NCI-H345 (cell line): ENCODE data around the gene GRIN3A.
"Not testable (repeated sequence)": the region's sequence is repeated elsewhere in the genome, so short reads cannot be mapped to it uniquely, and the experiment has no call there.

Experiments used
- DNase-seq: peaks from one replicate; lab custom pipeline; 2025; lab: John Stamatoyannopoulos, UW

The GRIN3A gene

GRCh38 chr9:101578378-101578777 lies 160.1 kb downstream of the GRIN3A start:
- no peak for DNase-seq

GRCh38 chr9:101574731-101575333 lies 163.6 kb downstream of the GRIN3A start:
- no peak for DNase-seq

- no peak for DNase-seq
Measured at GRCh38 chr9:101572316-101572715, 166.1 kb downstream of the GRIN3A start.

- no peak for DNase-seq
Measured at GRCh38 chr9:101571114-101571513, 167.3 kb downstream of the GRIN3A start.

GRCh38 chr9:101569741-101570501 lies 168.5 kb downstream of the GRIN3A start:
- no peak for DNase-seq

GRCh38 chr9:101567725-101568350 lies 170.6 kb downstream of the GRIN3A start:
- no peak for DNase-seq

GRCh38 chr9:101566904-101567724 lies 171.3 kb downstream of the GRIN3A start:
- no peak for DNase-seq

- DNase-seq = no peak
Measured at GRCh38 chr9:101564252-101564651, 174.2 kb downstream of the GRIN3A start.

- DNase-seq = no peak
Measured at GRCh38 chr9:101562966-101563365, 175.5 kb downstream of the GRIN3A start.

GRCh38 chr9:101561740-101562139 lies 176.7 kb downstream of the GRIN3A start:
- DNase-seq = no peak

- not testable (repeated sequence) for DNase-seq
Measured at GRCh38 chr9:101549472-101550098, 188.9 kb downstream of the GRIN3A start.

GRCh38 chr9:101543098-101543735 lies 195.2 kb downstream of the GRIN3A start:
- DNase-seq = no peak

- DNase-seq = no peak
Measured at GRCh38 chr9:101540069-101540468, 198.4 kb downstream of the GRIN3A start.

- DNase-seq = no peak
Measured at GRCh38 chr9:101536938-101537337, 201.5 kb downstream of the GRIN3A start.

- DNase-seq = no peak
Measured at GRCh38 chr9:101536351-101536750, 202.1 kb downstream of the GRIN3A start.

GRCh38 chr9:101533334-101534204 lies 204.9 kb downstream of the GRIN3A start, which contains the start of gene RNF20:
Gene RNF20, plus strand, starts transcription at chr9:101533853. Its CDS starts 1,571 bp downstream, at chr9:101535424.
- peak; percentile 99 for DNase-seq

- peak; percentile 74 for DNase-seq
Measured at GRCh38 chr9:101530076-101530711, 208.3 kb downstream of the GRIN3A start.

- DNase-seq = no peak
Measured at GRCh38 chr9:101528015-101528414, 210.4 kb downstream of the GRIN3A start.

GRCh38 chr9:101527066-101527465 lies 211.4 kb downstream of the GRIN3A start:
- DNase-seq = no peak

GRCh38 chr9:101524371-101524770 lies 214.1 kb downstream of the GRIN3A start:
- DNase-seq = no peak
